Esophagus squamous epithelium (tissue), 4 donors: ENCODE measurements around the gene DAAM1.

ENCODE experiments used
- POLR2A ChIP-seq, 4 donors: fragments of 450-650 bp; IDR thresholded peaks; one replicate each; pipeline ENCODE4 v1.6.1; 2017; ENCODE audit warnings: antibody characterized with exemption in 4 of 4, mild to moderate bottlenecking in 4 of 4, moderate library complexity in 3 of 4
- TF ChIP-seq, protein P1 (sequence below), 6 experiments: fragments of 450-650 bp in 4 of 6; fragments of 200-600 bp in 2 of 6; sonication (generic) in 2 of 6; IDR thresholded peaks; one replicate each; pipeline ENCODE4 v1.5.1; 2016 to 2019; ENCODE audit warnings: antibody characterized with exemption in 6 of 6, mild to moderate bottlenecking in 4 of 6, moderate library complexity in 4 of 6

DNA sequence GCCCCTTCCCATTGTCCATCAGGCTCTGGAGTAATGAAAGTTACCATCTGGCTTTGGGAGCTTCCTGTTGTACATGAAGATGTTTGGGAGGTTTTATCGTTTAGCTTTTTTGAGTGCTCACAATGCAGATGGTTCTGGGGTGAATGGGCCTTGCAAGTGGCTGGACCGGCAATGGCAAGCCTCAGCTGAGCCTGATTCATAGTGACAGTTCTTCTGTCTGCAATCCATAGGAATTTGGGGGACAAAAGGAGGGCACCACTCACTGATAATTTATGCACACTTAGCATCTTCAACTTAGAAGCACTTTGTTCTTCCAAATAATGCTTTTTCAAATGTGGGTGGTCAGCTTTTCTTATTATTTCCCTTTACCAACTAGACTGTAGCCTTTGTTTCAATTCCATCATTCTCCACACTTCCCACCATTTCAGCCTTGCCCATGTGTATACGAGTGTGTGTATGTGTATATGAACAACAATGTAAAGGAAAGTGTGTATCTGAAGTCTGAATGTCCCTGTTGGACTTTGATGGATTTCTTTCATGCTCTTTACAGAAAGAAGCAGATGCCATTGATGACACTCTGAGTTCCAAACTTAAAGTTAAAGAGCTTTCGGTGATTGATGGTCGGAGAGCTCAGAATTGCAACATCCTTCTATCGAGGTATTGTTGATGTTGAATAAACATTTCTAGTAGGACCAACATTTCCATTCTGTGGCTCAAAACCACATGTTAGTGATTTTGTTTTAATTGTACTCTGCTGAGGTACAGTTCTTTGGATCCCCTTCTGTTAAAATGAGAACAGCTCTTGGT lies 151.3 kb downstream of the DAAM1 start:
- TF ChIP-seq, protein P1, sequence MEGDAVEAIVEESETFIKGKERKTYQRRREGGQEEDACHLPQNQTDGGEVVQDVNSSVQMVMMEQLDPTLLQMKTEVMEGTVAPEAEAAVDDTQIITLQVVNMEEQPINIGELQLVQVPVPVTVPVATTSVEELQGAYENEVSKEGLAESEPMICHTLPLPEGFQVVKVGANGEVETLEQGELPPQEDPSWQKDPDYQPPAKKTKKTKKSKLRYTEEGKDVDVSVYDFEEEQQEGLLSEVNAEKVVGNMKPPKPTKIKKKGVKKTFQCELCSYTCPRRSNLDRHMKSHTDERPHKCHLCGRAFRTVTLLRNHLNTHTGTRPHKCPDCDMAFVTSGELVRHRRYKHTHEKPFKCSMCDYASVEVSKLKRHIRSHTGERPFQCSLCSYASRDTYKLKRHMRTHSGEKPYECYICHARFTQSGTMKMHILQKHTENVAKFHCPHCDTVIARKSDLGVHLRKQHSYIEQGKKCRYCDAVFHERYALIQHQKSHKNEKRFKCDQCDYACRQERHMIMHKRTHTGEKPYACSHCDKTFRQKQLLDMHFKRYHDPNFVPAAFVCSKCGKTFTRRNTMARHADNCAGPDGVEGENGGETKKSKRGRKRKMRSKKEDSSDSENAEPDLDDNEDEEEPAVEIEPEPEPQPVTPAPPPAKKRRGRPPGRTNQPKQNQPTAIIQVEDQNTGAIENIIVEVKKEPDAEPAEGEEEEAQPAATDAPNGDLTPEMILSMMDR (IDR thresholded peaks at IDR 0.05), result no peak
- no peak for TF ChIP-seq POLR2A (IDR thresholded peaks at IDR 0.05)
